Panc1 (cell line): Measurements from ENCODE around the gene ELOVL2.

ENCODE experiments used
- CTCF ChIP-seq: fragments of 450-650 bp; IDR thresholded peaks from 2 replicates; pipeline ENCODE4 v1.5.1; 2017; ENCODE audit warnings: mild to moderate bottlenecking
- POLR2AphosphoS5 ChIP-seq: IDR thresholded peaks from 2 replicates; pipeline ENCODE4 v1.6.1; 2012; ENCODE audit warnings: mild to moderate bottlenecking, low read depth, low read length, moderate library complexity
- REST ChIP-seq, 2 experiments: IDR thresholded peaks; 2 replicates each; pipeline ENCODE4 v1.6.1; 2011 to 2012; ENCODE audit warnings: low read depth in 2 of 2, control low read depth in 1 of 2, low read length in 1 of 2, mild to moderate bottlenecking in 1 of 2, moderate library complexity in 1 of 2; ENCODE audit not compliant: insufficient read depth in 1 of 2
- TCF7L2 ChIP-seq: IDR thresholded peaks from 2 replicates; pipeline ENCODE4 v1.6.1; 2011; ENCODE audit warnings: mild to moderate bottlenecking, low read depth, low read length, inconsistent platforms

- TF ChIP-seq CTCF = no peak
- no peak for TF ChIP-seq TCF7L2
- TF ChIP-seq POLR2AphosphoS5 = no peak
- TF ChIP-seq REST (IDR thresholded peaks at IDR 0.05; ENCODE audit: insufficient read depth in 1 of 2, low read depth in 2 of 2, low read length in 1 of 2) = no peak
Observed at GRCh38 chr6:10945845-10946244, 98.3 kb downstream of the ELOVL2 start.
